Measurements from ENCODE around the gene CASK. TPM values are rescaled to one million over a fixed set of nuclear protein-coding genes. Genes with fewer than 3 reads are reported as not detected.

Gene CASK
- total RNA-seq, 1 experiment from 2014 or later: 28.6 TPM

DNA sequence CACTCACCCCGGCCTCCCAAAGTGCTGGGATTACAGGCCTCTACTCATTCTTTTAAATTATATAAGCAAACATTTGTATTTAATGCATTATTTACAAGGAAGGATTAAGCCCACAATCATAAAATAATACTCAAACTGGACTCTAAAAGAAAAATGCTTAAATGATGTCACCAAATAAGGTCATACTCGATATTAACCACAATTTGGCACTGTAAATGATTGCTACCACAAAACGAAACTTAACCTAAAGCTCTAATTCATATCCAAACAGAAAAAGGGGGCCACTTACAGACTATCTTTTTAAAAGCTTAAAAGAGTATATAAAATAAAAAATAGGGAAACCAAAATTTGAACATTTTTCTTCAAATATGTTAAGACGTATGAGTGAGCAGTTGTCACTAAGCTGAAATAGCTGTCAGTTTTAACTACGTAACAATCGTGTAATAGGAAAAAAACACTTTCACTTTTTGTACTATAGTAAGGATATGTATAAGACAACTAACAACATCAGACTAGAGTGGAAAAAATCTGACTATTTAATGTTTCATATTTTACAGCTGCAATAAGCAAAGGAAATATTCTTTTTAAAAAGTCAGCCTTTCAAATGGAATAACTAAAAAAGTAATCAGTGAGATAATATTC is 342.8 kb downstream of the CASK start:
- DNase-seq (ENCODE audit: low spot score): no peak

DNA sequence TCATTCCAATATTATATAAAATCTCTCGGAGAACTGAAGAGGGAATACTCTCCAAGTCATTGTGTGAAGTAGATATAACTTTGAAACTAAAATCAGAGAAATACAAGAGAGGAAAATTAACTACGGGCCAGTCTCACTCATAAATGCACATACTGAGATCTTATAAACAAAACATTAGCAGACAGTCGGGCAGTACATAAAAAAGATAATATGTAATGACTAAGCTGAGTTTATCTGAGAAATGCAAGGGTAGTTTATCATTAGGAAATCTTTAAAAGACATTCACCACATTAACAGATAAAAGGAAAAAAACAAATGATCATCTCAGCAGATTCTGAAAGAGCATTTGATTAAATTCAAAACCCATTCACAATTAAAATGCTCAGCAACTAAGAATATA is 359.5 kb downstream of the CASK start:
- no peak for DNase-seq (ENCODE audit: low spot score)

GRCh38 chrX:41561045-41561444 is 362.3 kb downstream of the CASK start:
- peak; percentile 71 for DNase-seq (ENCODE audit: low spot score)

GRCh38 chrX:41559235-41560052 is 363.9 kb downstream of the CASK start:
- DNase-seq (ENCODE audit: low spot score): peak; percentile 27

- no peak for DNase-seq (ENCODE audit: low spot score)
These were observed 364.8 kb downstream of the CASK start for GRCh38 chrX:41558531-41558930.

GRCh38 chrX:41556958-41557357 is 366.4 kb downstream of the CASK start:
- DNase-seq (ENCODE audit: low spot score): no peak

DNA sequence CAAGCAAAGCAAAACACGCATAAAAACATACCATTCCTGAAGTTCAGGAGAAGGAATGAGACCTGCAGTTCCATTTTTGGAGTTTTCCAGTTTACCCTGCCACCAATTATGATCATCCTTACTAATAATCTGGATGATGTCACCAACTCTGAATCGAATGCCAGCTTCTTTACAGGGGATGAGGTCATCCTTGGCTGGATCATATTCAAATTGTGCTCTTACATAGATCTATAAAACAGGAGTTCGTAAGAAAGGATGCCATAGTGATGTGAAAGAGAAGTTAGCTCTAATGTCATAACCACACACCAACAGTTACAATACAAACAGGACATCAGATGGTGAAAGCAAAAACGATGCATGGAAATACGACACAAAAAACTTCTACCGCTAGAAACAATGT is 369.7 kb downstream of the CASK start:
- no peak for DNase-seq (ENCODE audit: low spot score)

DNA sequence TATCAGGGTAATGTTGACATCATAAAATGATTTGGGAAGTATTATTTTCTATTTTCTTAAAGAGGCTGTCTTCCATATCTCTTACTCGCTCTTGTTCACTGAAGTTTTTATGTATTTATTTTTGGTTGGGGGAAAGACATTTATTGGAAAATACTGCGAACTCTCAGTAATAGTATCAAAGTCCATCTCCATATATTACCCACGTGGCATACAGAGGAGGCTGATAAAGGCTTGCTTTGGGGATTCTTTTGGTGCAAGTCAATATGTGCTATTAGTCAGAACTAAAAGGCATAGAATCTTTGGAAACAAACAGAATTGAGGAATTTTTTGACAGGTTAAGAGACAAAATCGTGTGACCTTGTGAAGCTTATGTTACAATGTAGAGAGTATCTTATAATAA is 374.9 kb downstream of the CASK start:
- DNase-seq (ENCODE audit: low spot score): no peak

DNA sequence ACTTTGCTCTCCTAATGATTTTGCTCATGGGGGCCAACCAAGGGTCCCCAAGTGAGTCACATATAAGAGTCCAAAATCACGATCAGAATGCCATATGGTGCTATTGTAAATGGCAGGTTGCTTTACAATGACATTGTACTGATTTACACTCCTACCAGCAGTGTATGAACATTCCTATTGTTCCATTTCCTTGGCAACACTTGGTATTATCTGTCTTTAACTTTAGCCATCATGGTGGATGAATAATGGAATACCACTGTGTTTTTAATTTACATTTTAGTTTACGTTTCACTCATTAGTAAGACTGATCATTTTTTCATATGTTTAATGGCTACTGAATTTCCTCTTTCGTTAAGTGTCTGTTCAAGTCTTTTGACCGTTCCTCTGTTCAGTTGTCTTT is 379.7 kb downstream of the CASK start:
- no peak for DNase-seq (ENCODE audit: low spot score)

DNA sequence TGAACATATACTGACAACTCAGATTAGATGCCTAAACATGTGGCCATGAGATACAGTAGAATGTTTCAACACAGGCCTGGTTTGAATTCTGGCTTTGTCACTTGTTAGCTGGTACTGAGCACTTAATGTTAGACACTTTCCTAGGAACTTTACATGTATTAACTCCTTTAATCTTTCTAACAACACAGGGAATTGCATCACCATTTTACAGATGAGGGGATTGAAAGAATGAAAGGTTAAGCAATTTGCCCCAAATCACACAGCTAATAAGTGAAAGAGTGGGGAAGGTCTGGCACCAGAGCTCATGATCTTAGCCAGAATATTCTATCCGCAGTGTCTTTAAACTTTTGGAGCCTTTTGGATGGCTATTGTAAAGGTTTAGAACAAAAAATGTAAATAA is 380.3 kb downstream of the CASK start:
- no peak for DNase-seq (ENCODE audit: low spot score)

- no peak for DNase-seq (ENCODE audit: low spot score)
These were observed 380.8 kb downstream of the CASK start for GRCh38 chrX:41542536-41542935.

- peak; percentile 29 for DNase-seq (ENCODE audit: low spot score)
These were observed 381.2 kb downstream of the CASK start for GRCh38 chrX:41542135-41542534.

GRCh38 chrX:41541386-41541785 is 382.0 kb downstream of the CASK start:
- no peak for DNase-seq (ENCODE audit: low spot score)

DNA sequence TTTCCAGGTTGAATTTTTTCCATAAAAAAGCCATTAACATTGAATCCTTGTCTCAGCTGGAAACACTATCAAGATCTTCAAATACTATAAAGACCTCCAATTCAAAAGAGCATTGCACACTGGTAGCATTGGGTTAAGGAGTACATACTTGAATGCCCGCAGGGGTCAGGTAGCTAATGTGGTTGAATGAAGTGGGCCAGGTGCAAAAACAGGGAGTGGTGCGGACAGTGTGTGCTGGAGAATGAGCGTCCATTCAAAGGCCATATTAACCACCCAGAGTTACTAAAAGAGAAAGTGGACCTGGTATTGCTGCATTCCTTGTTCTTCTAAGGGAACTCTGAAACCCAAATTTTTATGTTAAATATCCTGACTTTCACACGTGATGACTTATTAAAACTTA is 384.6 kb downstream of the CASK start:
- no peak for DNase-seq (ENCODE audit: low spot score)

DNA sequence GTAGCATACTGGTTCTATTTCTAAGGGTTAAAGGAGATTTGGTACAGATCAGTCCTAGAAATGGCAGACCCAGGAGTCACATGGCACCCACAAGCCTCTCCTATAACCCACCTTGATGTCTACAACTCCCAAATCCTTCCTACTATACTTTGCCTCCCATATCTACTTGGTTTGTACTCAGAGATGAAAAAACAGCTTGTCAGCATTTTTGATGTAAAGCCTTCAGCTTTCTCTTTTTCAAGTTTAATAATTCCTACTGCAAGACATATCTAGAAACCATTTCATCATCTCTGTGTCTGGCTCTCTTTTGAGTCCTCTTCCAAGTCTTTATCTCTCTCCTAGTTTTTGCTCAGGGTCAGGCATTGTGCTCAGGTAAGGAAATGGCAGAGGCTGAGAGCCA is 393.3 kb downstream of the CASK start:
- no peak for DNase-seq (ENCODE audit: low spot score)

DNA sequence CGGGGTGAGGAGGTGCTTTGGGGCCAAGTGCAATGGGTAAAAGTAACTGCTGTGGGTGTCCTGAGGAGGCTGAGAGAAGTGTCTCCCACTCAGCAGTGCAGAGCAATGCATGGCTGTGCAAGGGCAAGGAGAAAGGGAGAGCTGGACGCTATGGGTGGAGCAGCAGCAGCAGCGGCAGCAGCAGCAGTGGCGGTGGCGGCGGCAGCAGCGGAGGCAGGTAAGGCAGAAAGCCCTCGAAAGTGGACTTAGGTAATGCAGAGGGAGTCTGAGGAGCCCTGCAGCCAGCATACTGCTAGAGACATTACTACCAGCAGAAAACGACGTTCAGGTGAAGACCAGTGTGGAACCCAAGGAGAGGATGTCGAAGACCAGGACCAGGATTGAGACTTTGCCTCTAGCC is 394.1 kb downstream of the CASK start:
- no peak for DNase-seq (ENCODE audit: low spot score)

DNA sequence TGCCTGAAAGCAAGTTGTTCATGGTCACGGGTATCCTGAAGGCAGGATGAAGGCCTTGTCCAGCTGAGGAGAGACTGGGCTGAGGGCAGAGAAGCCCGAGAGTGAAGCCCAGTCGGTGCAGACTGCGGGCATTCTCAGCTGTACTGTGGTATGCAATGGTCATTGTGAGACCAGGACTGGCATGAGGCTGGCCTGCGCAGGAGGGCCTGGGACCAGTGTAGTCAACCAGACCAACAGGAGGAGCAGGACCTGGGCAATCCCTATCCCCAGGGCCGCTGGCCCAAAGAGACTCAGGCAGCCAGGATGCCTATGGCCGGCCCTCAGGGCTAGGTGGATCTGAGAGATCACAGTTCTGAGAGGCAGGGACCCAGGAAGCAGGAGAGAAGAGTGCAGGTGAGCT is 394.6 kb downstream of the CASK start:
- no peak for DNase-seq (ENCODE audit: low spot score)

DNA sequence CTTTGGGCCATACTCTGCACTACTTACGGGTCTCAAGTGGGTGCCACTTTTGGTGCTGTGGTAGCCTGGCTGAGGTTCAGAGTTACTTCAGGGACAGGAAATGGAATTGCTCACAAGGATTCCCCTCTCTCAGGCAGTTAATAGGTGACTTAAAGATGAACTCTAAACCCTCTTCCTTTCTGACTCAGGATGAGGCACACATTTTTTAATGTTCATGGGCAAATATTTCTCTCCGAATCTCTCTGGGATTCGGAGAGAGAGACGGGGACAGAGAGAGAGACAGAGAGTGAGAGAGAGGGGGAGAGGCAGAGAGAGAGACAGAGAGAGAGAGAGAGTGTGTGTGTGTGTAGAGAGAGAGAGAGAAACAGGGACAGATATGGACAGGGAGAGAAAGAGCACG is 396.4 kb downstream of the CASK start:
- peak; percentile 47 for DNase-seq (ENCODE audit: low spot score)

DNA sequence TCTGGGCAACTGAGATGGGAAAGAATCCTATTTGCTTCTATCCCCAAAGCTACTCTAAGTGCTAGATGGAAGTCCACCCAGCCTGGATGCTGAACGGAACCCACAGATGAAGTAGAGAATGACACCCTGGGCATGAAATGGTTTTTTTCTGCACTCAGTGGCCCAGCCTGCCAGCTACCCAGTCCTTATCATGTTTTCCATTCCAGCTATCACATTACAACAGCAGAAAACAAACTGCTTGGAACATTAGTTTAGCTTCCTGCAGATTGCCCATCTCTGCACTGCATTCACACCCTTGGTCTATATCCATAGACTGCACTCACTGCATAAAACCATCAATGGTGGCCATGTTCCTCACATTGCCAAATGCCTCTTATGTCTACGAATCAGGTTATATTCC is 397.1 kb downstream of the CASK start:
- no peak for DNase-seq (ENCODE audit: low spot score)

DNA sequence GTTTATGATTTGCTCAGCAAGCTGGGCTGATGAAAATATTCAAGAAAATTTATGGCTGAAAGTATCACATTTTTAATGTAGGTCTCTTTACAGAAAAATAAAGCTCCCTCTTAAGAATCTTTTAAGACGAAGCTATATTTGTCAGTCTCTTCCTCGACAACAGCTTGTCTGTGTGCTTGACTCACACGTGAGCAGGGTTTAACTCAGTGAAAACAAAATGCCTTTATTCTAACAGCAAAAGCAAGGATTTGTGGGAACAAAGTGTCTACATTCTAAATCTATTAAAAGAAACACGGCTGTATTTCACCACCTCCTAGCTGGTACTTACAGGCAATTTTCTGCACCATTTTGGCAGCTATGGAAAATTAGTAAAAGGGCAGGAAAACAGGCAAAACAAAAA is 400.7 kb downstream of the CASK start:
- no peak for DNase-seq (ENCODE audit: low spot score)

GRCh38 chrX:41522081-41522480 is 401.3 kb downstream of the CASK start:
- no peak for DNase-seq (ENCODE audit: low spot score)

DNA sequence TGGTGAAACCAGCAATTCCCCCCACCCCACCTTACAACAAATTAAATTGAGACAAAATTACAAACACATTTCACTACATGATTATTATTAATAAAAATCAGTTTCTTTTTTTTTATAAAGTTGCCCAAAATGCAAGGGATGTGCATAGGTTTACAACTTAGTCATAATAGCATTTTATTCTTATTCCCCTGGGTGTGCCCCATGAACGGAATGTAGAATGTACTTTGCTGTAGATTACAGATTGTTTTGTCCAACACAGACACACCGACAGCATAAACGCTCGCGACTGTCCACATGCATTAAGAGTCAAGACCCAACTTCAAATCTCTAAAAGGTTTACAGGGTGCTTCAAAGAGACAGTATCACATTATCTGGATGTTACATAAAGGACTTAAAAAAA is 403.9 kb downstream of the CASK start:
- DNase-seq (ENCODE audit: low spot score): no peak

DNA sequence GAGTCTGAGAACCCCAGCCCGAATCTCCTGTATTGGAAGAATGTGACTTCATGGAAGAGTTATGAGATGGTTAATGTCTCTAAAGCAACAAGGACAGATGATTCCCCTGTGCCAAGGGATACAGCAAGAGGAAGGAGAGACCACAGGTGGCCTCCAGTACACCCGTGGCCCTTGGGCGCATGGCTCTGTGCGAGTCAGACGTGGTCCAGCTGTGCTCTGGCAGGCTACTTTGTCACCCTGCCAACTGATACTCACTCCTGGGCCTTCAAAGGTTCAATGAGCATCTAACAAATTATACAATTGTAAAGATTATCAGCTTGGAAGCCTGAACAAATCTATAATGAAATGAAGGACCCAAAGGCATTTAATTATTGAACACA is 404.5 kb downstream of the CASK start:
- DNase-seq (ENCODE audit: low spot score): peak; percentile 26
